Gastrocnemius medialis (tissue), 4 donors: ENCODE data around the gene EIPR1. TPM values are rescaled to one million over a fixed set of nuclear protein-coding genes. Genes with fewer than 3 reads are reported as not detected.

Experiments
- ATAC-seq, 2 donors: fragments of 150-250 bp; one replicate each; pipeline ENCODE4 v1.9.1; 2016
- DNase-seq, 2 donors: peaks; one replicate each; pipeline ENCODE4 v3.0.0-alpha.2; 2019
- H3K27ac ChIP-seq, 4 donors: fragments of 200-600 bp; sonication (generic); 1 replicate in 1 of 4; 2 replicates in 3 of 4; pipeline ENCODE4 v1.5.1; 2016 to 2018; ENCODE audit warnings: mild to moderate bottlenecking in 2 of 4, moderate library complexity in 1 of 4
- H3K27me3 ChIP-seq, 3 donors: fragments of 200-600 bp; sonication (generic) in 2 of 3; 1 replicate in 1 of 3; 2 replicates in 2 of 3; pipeline versions ENCODE4 v1.5.1 to v1.6.0; 2016 to 2019; ENCODE audit warnings: mild to moderate bottlenecking in 1 of 3, moderate library complexity in 1 of 3
- H3K36me3 ChIP-seq, 2 donors: fragments of 200-600 bp; sonication (generic) in 1 of 2; one replicate each; pipeline ENCODE4 v1.5.1; 2017 to 2018
- H3K4me1 ChIP-seq, 2 donors: fragments of 200-600 bp; sonication (generic) in 1 of 2; one replicate each; pipeline ENCODE4 v1.5.1; 2016 to 2017; ENCODE audit warnings: mild to moderate bottlenecking in 2 of 2
- H3K4me3 ChIP-seq, 4 donors: fragments of 200-600 bp; sonication (generic) in 3 of 4; 1 replicate in 1 of 4; 2 replicates in 3 of 4; pipeline ENCODE4 v1.5.1; 2016 to 2019; ENCODE audit warnings: mild to moderate bottlenecking in 2 of 4
- H3K9me3 ChIP-seq, 3 donors: fragments of 200-600 bp; sonication (generic) in 2 of 3; 1 replicate in 1 of 3; 2 replicates in 2 of 3; pipeline ENCODE4 v1.5.1; 2016 to 2019
- CTCF ChIP-seq, 5 experiments: fragments of 450-650 bp in 3 of 5; fragments of 200-600 bp in 2 of 5; sonication (generic) in 2 of 5; IDR thresholded peaks in 4 of 5; conservative IDR thresholded peaks in 1 of 5; 1 replicate in 4 of 5; 2 replicates in 1 of 5; pipeline ENCODE4 v1.5.1; 2016 to 2019; ENCODE audit warnings: antibody characterized with exemption in 5 of 5, mild to moderate bottlenecking in 3 of 5, moderate library complexity in 3 of 5
- POLR2A ChIP-seq, 2 donors: fragments of 450-650 bp; IDR thresholded peaks; one replicate each; pipeline ENCODE4 v1.6.1; 2017; ENCODE audit warnings: antibody characterized with exemption in 2 of 2, mild to moderate bottlenecking in 2 of 2, moderate library complexity in 2 of 2
- in situ Hi-C, 4 donors: fragments of 200-750 bp; cut with MboI; loops; one replicate each; pipeline versions ENCODE4 v1.15.0 to v1.8.0; 2017; ENCODE audit warnings: low sequenced_read_pairs in 4 of 4
- intact Hi-C: fragments of 100-400 bp; cut with DNase I; formaldehyde crosslinking; loops from one replicate; pipeline ENCODE4 v1.15.1; 2023; ENCODE audit warnings: low total_unique reads
- total RNA-seq, 4 donors: library from RNA; depleted of rRNA; stranded (reverse); fragments of >200 nt; gene quantifications; one replicate each; pipeline versions ENCODE4 v1.1.0 to v1.2.3, GENCODE V29; 2016

EIPR1 gene
- total RNA-seq, 4 donors from 2014 or later, result 23.2 to 30.5 (median 24.4) TPM

DNA sequence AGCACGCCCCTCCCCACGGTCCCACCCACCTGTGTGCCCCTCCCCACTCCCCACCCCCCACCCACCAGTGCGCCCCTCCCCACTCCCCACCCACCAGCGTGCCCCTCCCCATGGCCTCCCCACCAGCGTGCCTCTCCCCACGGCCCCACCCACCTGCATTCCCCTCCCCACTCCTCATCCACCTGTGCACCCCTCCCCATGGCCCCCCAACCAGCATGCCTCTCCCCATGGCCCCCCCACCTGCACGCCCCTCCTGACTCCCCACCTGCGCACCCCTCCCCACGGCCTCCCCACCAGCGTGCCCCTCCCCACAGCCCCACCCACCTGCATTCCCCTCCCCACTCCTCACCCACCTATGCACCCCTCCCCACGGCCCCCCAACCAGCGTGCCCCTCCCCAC, 190.2 kb downstream of the EIPR1 start:
- Histone ChIP-seq H3K4me3 (no peak overlapping the region), H3K9me3 (no peaks in the 10 kb centered on the region), H3K27me3 (no peaks in the 10 kb centered on the region), H3K4me1 (no peaks in the 10 kb centered on the region), H3K36me3 (peaks cover 0 to 8% of the 10 kb centered on the region in 2 donors), H3K27ac (no peak overlapping the region)
- intact Hi-C loops, result no loop called here
- TF ChIP-seq POLR2A (IDR thresholded peaks at IDR 0.05) (no peak), CTCF (IDR thresholded peaks at IDR 0.05 in 4 of 5, conservative IDR thresholded peaks at IDR 0.05 in 1 of 5) (no peak)
- in situ Hi-C loops, result no loop called here
- no peak for DNase-seq
- no peak for ATAC-seq

DNA sequence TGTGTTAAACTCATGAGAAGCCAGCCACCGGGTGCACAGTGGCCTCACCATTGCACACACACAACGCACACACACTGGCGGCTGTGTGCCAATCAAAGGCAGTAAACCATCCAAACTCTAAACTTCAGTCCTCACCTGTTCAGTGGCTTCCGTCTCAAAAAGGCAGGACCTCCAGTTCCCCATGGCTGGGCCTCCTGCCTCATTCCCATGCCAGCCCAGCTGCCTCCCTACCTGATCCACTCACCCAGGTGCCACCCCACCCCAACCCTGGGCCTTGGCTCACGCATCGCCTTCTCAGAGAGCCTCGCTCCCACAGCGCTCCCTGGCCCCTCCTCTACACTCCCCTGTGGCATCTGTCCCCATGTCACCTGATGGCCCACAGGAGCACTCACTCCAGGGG, 190.9 kb downstream of the EIPR1 start:
- intact Hi-C loops (no loop called here), in situ Hi-C loops (no loop called here)
- Histone ChIP-seq H3K4me1 (no peaks in the 10 kb centered on the region), H3K4me3 (no peak overlapping the region), H3K27ac (no peak overlapping the region), H3K27me3 (no peaks in the 10 kb centered on the region), H3K36me3 (peaks cover 0 to under 1% of the 10 kb centered on the region in 2 donors), H3K9me3 (no peaks in the 10 kb centered on the region)
- DNase-seq (no peak), ATAC-seq (no peak)
- TF ChIP-seq POLR2A (IDR thresholded peaks at IDR 0.05), result no peak
- TF ChIP-seq CTCF (IDR thresholded peaks at IDR 0.05 in 4 of 5, conservative IDR thresholded peaks at IDR 0.05 in 1 of 5), result no peak

- in situ Hi-C loops, result no loop called here
Measured at GRCh38 chr2:3185910-3186309, 191.7 kb downstream of the EIPR1 start.

DNA sequence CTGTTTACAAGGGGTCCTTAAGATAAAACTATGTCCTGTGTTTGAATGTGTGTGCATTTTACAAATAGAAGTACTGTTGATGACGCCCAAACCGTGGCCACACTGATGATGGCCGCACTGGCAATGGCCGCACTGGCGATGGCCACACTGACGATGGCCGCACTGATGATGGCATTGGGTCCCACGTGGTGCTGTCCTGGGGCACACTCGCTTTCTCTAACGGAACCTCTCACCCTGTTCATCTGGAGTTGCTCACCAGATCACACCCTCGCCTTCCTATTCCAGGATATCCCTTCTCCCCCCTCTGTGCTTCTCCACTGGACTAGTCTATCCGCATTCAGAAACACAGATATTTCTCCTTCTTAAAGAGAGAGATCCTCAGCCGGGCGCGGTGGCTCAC, 192.4 kb downstream of the EIPR1 start:
- intact Hi-C loops (no loop called here), in situ Hi-C loops (no loop called here)
- no peaks in the 10 kb centered on the region for H3K9me3 ChIP-seq
- no peaks in the 10 kb centered on the region for H3K27me3 ChIP-seq
- no peak overlapping the region for H3K4me3 ChIP-seq
- no peaks in the 10 kb centered on the region for H3K36me3 ChIP-seq
- H3K4me1 ChIP-seq, result no peaks in the 10 kb centered on the region
- DNase-seq (no peak), ATAC-seq (no peak)
- no peak overlapping the region for H3K27ac ChIP-seq
- TF ChIP-seq CTCF (IDR thresholded peaks at IDR 0.05 in 4 of 5, conservative IDR thresholded peaks at IDR 0.05 in 1 of 5) (no peak), POLR2A (IDR thresholded peaks at IDR 0.05) (no peak)

More at GRCh38 chr2:3185910-3186309, 191.7 kb downstream of the EIPR1 start:
- intact Hi-C loops, result no loop called here
- Histone ChIP-seq H3K27ac (no peak overlapping the region), H3K4me1 (no peaks in the 10 kb centered on the region), H3K4me3 (no peak overlapping the region), H3K9me3 (no peaks in the 10 kb centered on the region), H3K27me3 (no peaks in the 10 kb centered on the region), H3K36me3 (no peaks in the 10 kb centered on the region)
- TF ChIP-seq CTCF (IDR thresholded peaks at IDR 0.05 in 4 of 5, conservative IDR thresholded peaks at IDR 0.05 in 1 of 5), result no peak
- no peak for TF ChIP-seq POLR2A (IDR thresholded peaks at IDR 0.05)
- DNase-seq, result no peak
- ATAC-seq, result no peak

DNA sequence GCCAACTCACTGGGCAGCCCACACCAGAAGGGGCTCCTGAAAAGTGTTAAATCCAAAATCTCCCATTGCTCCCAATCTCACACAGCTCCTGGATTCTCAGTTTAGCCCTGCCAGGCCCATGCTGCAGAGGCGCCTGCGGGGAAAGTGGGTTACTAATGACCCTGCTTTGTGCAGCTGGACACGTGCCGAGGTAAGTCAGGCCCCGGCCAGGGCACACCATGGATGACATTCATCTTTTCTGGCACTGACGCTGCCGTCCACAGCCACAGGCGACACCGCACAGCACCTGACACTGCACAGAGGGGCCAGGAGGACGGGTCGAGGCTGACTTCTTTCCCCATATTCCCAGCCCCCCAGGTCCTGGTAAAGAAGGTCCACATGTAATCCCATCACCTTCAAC, 193.5 kb downstream of the EIPR1 start:
- ATAC-seq (no peak), DNase-seq (no peak)
- no peaks in the 10 kb centered on the region for H3K4me1 ChIP-seq
- no peak overlapping the region for H3K4me3 ChIP-seq
- no peaks in the 10 kb centered on the region for H3K36me3 ChIP-seq
- in situ Hi-C loops (no loop called here), intact Hi-C loops (no loop called here)
- TF ChIP-seq POLR2A (IDR thresholded peaks at IDR 0.05), result no peak
- no peak for TF ChIP-seq CTCF (IDR thresholded peaks at IDR 0.05 in 4 of 5, conservative IDR thresholded peaks at IDR 0.05 in 1 of 5)
- H3K9me3 ChIP-seq, result no peaks in the 10 kb centered on the region
- no peaks in the 10 kb centered on the region for H3K27me3 ChIP-seq
- no peak overlapping the region for H3K27ac ChIP-seq
